Fibroblast of peridontal ligament (primary cell): ENCODE results near the gene CAMTA1.
A peak's percentile ranks its signal among the peaks of the same experiment; 100 is the strongest.
"Not testable (repeated sequence)": the region's sequence is repeated elsewhere in the genome, so short reads cannot be mapped to it uniquely, and the experiment has no call there.

Experiments used
- DNase-seq: peaks from one replicate; pipeline ENCODE4 v3.0.0-alpha.2; 2010; ENCODE audit errors: extremely low read depth

Gene CAMTA1

GRCh38 chr1:7108251-7108650 is 323.0 kb downstream of the CAMTA1 start:
- DNase-seq: no peak

- no peak for DNase-seq
These were observed 324.6 kb downstream of the CAMTA1 start for GRCh38 chr1:7109901-7110300.

- DNase-seq: no peak
These were observed 325.1 kb downstream of the CAMTA1 start for GRCh38 chr1:7110321-7110720.

GRCh38 chr1:7111853-7112252 is 326.6 kb downstream of the CAMTA1 start:
- DNase-seq: no peak

DNA sequence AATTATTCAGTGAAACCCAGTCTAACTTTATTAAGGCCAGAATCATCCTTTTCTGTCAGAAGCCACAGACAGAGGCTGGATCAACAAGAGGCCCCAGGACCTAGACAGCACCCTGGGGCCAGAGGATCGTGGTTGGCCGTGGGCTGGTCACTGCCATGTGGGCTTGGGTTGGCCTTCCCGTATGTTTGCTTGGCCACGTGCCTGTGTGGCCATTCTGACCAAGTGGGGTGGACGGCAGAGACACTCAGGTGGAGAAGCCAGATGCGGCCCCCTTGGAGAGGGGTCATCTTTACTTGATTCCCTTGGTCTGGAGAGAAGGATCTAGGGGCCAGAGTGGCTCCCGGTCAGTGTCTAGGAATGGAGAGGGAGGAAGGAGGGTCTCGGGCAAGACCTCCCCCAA is 327.9 kb downstream of the CAMTA1 start:
- no peak for DNase-seq

DNA sequence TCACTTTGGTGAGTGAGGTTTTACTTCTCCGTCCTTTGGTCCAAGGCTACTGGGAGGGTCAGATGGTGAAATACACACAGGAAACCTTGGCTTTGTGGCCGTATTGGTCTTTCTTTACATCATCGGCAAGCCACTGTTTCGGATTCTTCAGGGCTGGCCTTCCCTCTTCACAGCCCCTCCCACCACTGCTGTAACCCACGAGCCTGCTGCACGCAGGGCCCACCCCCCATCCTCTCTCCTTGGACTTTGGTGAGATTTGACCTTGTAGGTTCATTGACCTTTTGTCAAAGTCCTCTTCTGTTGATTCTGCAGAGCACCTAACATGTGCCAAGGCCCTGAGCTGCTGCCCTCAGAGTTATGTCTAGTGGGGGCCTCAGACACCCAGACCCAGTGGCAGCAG is 328.6 kb downstream of the CAMTA1 start:
- no peak for DNase-seq

- DNase-seq: no peak
These were observed 330.7 kb downstream of the CAMTA1 start for GRCh38 chr1:7116001-7116400.

GRCh38 chr1:7117399-7118281 is 332.4 kb downstream of the CAMTA1 start:
- peak; percentile 75 for DNase-seq

DNA sequence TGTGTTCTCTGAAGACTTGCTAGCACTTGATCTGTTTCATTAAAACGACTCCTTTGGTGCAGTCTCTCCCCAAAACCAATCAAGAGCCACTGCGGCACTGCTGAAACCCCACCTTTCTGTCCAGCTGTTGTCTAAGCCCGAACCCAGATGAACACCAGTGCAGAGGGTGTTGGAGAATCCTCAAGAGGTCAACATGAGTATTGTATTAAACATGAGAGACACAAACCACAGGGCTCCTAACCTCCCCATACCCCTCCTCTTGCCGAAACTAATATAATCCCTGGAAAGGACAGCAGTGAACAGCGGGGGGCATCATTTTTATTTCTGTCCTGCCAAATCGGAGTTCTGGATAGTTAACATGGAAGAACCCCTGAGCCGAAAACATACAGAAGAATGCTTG is 333.9 kb downstream of the CAMTA1 start:
- no peak for DNase-seq

- no peak for DNase-seq
These were observed 335.8 kb downstream of the CAMTA1 start for GRCh38 chr1:7120863-7121621.

GRCh38 chr1:7121622-7121988 is 336.4 kb downstream of the CAMTA1 start:
- no peak for DNase-seq

GRCh38 chr1:7127322-7128075 is 342.2 kb downstream of the CAMTA1 start:
- no peak for DNase-seq

DNA sequence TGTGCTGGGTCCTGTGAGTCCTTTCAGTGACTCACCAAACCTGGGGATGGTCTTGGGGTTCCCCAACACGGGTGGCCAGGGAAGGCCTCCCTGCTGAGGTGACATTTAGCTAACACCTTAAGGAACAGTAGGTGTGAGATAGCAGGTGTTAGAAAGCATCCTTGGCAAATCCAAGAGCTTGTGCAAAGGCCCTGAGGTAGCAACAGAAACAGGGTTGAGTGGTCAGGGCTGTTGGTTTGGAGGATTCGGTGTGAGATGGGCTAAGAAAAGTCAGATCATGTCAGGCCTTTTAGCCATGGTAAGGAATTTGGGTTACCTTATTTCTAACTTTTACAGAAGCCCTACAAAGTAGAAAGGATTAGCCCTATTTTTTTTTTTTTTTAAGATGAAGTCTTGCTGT is 343.0 kb downstream of the CAMTA1 start:
- no peak for DNase-seq

GRCh38 chr1:7130127-7130526 is 344.9 kb downstream of the CAMTA1 start:
- DNase-seq: no peak

DNA sequence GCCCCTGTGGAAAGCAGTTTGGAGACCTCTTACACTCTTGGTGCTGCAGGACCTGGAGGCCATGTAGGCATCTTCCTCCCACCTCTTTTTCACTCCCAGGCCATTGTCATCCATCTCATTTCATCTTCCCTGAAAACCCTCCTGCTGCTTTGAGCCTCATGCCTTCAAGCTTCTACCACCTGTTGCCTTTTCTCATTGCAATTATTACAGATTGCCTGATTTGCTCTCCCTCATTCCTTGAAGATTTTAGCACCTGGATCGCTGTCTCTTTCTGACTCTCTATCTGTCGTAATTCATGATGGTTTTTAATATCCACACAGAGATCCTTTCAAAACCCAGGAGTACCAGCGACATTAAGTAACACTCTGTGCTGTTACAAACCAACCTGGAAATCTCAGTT is 350.2 kb downstream of the CAMTA1 start:
- no peak for DNase-seq

GRCh38 chr1:7136166-7136953 is 351.1 kb downstream of the CAMTA1 start:
- no peak for DNase-seq

GRCh38 chr1:7140251-7140650 is 355.0 kb downstream of the CAMTA1 start:
- DNase-seq: no peak

GRCh38 chr1:7145947-7146346 is 360.7 kb downstream of the CAMTA1 start:
- DNase-seq: no peak

- no peak for DNase-seq
These were observed 361.5 kb downstream of the CAMTA1 start for GRCh38 chr1:7146710-7147109.

DNA sequence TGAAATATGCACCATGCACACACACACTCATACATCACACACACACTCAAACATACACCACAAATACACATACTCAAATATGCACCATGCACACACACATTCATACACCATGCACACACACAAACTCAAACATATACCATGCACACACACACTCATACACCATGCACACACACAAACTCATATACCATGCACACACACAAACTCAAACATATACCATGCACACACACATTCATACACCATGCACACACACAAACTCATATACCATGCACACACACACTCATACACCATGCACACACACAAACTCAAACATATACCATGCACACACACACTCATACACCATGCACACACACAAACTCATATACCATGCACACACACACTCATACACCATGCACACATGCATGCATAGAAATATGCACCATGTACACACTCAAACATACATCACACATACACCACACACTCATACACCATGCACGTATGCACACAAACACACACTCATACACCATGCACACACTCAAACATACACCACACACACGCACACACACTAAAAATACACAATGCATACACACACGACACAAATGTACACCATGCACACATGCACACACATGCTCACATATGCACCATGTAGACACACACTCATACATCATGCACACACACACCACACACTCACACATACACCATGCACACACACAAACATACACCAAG is 362.5 kb downstream of the CAMTA1 start:
- DNase-seq: not testable (repeated sequence)
